HG02970 (cell line): ENCODE measurements around the gene TLL2.

Source experiments
- ATAC-seq: cut with Tn5 transposase; IDR thresholded peaks from one replicate; pipeline ENCODE4 v1.9.1; 2021; ENCODE audit warnings: mild to moderate bottlenecking, moderate library complexity, moderate number of reproducible peaks; ENCODE audit not compliant: unreplicated experiment, low FRiP score

TLL2 gene

DNA sequence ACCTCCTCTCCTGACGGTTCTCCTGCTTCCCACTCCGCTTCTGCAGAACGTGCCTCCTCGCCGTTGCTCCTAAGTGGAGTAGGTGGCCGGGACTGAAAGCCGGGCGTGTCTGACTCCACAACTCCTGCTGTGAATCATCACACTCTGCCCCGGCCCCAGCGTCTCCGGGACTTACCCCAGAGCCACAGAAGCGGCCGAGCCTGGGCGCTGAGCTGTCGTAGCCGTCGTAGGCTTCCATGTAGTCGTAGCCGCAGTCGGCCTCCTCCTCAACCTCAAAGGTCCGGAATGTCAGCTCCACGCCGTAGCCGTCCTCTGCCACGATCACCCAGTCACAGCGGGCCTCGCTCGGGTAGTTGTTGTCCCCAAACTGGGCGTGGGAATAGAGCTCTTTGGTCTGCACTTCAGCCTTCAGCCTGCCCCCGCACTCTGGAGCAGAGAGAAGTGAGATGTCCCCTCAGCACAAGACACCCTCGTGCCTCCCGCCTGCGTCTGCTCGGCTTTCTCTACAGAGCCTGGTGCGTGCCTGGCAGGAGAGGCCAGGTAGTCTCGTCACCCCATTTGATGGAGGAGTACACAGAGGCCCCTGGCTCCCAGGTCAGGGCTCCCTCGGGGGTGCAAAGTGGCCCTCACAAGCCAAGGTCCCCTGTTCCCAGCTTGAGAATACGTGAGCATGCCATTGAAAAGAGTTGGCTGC lies 143.7 kb downstream of the TLL2 start:
- ATAC-seq: no peak

DNA sequence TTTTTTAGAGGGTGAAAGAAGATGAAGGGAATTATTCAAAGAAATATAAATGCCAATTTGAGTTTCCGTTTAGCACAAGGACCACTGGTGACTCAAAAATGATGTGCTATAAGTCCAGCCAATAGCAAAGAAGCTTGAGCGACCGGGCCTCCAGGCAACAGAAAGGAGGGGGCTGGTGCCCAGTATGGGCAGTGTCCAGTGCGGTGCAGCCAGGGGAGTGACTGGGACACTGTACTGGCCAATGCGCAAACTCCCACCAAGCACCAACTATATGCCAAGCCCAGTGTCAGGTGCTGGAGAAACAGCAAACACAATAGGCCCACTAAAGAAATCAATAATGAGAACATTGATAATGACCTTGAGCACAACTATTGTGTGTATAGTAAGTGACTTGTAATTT lies 144.8 kb downstream of the TLL2 start:
- ATAC-seq: no peak

DNA sequence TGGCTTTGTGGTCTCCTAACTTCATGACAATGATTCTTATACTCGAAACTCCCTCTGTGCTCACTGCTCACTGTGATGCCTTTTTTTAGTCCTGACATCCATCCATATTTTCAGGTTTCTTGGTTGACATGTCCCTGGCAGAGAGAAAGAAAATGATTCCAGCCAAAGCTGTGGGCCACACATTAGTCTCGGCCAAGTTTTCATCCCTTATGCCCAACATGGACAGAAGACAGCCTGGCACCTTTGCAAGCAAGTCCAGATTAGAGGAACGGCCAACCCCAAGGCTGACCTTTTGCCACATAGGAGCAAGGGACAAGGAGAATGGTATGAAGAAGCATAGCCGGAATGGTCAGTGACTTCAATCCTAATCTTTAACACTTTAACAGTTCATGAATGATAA lies 146.3 kb downstream of the TLL2 start:
- ATAC-seq: no peak

DNA sequence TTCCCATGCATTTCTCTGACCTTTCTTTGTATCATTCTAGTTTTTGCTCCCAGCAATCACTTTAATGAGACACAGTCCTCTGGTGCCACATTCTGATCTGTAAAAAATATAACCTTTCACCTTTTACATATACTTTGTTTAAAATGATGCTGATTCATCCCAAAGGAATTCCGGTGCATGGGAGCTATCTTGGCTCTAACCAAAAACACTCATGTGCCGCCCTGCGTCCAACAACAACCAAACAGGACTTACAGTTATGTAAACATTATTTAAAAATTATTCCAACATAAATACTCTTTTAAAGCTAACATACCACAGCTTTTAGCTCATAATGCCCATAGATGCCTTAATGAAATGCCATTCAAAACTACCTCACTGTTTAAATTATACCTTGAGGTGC lies 147.2 kb downstream of the TLL2 start:
- ATAC-seq: no peak

DNA sequence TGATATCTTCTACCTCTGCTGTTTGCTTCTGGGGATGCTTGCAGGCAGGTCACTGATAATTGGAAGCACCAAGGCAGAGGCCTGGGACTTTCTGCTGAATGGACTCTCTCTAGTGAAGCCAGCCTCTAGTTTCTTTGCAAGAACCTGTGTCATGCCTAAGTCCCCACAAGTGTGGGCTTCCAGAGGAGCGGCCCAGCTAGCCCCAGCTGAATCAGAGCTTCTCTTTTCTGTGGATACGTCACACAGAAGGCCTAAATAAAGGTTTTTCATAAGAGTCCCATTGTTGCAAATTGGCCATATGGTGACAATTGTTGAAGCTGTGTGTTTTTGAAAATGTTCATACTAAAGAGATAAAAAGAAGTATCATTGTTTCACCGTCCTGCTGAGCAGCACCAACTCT lies 148.2 kb downstream of the TLL2 start:
- no peak for ATAC-seq

DNA sequence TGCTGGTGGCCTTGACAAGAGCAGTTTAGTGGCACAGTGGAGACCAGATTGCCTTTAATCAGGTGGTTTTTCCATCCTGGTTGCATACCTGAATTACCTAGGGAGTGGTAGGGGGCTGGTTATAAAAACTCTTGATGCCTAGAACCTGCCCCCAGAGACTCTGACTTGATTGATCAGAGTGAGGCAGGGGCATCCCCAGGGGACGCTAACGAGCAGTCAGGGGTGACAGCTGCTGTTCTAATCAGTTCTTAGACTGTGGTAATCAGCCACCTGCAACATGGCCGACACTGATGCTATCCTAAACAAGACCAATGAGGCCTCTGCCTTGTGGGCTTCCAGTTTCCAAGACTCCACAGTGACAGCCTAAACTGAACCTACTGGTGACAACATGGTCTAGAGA lies 153.0 kb downstream of the TLL2 start:
- ATAC-seq: no peak

DNA sequence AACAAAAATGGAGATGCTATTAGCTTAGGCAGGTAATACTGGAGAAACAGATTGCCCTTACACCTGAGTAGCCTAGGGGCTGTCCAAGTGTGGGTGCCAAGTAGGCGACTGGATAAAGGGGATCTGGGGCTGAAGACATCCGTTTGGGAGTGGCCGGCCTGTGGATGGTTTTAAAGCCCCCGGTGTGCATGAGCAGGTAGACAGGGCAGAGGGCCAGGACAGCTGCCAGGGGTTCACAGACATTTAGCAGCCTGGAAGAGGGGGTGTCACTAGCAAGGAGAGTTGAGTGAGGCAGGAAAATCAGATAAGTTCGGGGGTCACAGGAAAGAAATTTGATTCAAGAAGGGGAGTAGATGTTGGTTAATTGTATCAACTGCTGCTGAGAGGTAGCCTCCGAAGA lies 153.4 kb downstream of the TLL2 start:
- no peak for ATAC-seq

DNA sequence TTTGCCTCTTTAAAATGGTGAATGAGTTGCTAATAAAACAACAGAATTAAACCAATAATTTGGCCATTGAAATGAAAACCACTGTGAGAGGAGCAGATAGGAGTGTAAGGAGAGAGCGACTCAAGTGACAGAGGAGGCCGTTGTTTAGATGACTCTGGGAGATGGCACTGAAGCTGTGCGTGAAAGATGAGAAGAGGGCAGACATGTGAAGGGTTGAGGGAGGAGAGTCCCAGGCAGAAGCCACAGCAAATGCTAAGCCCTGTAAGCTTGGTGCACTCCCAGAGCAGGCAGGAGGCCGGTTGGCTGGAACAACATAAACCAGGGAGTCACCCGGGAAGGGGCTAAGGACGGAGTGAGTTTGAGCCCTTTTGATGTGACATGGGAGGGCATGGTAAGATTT lies 154.1 kb downstream of the TLL2 start:
- ATAC-seq: no peak

DNA sequence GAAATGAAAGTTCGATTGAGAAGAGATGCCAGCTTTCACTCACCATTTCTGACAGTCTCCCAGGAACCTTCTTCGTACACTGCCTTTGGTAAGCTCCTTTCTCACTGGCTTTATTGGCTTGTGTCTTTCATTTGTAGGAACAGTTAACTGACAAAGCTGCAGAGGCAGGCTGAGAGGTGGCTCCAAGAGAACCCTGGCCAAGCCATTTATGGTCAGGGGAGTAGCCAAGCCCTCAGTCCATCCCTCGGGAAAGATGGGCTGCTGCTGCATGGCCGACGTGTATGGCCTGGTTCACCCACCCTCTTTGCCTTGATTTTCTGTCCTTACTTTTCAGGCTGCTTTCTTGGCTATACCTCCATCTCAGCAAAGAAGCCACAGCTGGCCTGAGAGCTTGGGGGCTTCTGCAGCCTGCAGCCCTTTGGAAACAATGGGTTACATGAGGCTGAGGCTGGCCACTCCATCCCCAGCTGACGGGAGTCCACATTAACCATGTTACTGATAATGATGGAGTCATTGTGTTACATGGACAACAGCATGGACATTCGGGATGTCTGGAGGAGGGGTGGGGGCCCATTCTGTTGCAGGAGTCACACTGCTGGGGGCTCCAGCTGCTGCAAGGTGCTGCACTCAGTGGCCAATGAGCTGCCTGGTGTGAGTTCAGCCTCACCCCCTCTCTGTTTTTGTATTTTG lies 154.7 kb downstream of the TLL2 start, which contains the start of gene OPALIN:
TSS of gene OPALIN (minus strand) at position 152 of the 690 bp plus-strand sequence. CDS start at position 46, 106 bp downstream.
- no peak for ATAC-seq

DNA sequence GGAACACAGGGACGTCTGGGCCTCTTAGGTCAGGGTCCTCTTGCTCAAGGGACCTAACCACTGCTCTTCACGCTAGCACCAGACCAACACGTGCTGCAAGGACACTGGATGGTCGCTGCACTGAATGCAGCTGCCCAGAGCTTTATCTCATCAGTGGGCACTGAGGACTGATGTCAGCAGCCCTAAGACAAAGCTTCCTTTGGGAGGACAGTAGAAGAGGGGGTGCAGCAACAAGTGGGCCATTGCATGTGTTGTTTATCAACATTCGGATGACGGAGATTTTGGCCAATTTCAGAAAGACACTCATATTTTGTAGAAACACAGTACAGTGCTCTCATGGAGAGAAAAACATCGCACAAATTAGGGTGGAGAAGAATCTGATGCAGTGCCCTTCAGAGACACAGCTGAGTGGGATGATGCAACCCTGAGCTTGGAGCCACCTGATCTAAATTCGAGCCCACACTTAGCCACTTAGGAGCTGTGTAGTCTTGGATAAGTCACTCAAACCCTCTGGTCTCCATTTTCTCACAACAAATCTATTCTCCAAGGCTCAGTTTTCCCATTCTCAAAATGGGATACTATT lies 156.6 kb downstream of the TLL2 start:
- no peak for ATAC-seq

DNA sequence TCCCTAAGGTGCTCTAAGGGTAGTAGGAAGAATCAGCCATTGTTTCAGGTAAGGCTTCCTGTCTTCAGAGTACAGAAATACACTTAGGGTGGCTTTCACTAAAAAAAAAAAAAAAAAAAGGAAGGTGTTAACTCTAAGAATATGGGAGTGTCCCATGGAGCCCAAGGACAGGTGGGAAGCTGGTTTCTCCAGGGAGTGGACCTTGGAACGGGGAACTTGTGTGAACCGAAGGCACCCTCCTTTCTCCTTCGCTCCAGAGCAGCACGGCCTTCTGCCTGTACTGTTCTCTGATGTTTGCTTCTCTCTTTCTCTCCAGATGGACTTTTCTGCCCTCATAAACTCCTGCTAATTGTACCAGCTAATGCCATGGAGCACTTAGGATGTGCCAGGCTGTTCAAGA lies 161.1 kb downstream of the TLL2 start:
- ATAC-seq: no peak

DNA sequence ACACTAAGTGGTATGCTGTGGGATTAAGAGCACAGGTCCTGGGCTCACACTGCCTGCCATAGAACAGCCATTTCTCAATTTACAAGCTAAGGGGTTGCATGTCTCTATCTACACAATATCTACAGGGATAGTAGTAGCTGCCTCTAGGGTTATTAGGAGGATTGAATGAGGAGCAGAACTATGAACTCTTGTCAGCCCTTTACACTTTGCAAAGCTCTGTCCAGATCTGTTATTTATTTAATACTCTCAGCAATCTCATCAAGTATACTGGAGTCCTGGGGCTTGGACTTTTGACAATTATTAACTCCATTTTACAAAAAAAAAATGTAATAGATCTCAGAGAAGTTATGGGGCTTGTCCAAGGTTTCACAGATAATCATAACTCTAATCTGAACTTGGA lies 161.7 kb downstream of the TLL2 start:
- no peak for ATAC-seq

DNA sequence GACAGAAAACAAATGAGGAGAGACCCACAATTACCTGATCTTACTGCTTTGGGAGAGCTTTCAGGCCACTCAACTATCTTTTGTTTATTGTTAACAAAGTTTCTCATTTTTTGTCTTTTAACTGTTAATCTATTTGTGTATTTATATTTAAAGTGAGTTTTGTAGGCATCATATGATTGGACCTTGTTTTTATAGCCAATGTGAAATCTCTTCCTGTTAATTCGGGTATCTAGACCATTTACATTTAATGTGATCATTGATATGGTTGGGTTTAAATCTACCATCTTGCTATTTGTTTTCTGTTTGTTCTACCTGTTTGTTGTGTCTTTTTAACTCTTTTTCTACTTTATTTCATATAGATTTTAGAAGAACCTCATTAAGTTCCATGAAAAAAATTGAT lies 167.4 kb downstream of the TLL2 start:
- no peak for ATAC-seq

DNA sequence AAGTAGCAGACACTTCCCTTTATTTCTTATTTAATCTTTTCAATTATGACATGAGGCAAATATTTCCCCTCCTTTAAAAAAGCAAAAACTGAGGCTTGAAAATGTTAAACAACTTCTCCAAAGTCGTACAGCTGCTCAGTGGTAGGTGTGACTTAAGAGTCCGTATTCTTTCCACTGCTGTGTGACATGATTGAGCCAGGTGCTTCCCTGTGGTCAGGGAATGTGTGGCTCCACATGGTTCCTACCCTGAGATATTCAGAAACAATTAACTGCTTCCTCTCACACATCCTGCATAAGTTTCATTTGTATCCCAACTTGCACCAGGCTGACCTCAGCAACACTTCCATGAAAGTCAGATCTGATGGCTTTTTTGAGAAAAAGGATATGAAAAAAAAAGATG lies 168.5 kb downstream of the TLL2 start:
- no peak for ATAC-seq

DNA sequence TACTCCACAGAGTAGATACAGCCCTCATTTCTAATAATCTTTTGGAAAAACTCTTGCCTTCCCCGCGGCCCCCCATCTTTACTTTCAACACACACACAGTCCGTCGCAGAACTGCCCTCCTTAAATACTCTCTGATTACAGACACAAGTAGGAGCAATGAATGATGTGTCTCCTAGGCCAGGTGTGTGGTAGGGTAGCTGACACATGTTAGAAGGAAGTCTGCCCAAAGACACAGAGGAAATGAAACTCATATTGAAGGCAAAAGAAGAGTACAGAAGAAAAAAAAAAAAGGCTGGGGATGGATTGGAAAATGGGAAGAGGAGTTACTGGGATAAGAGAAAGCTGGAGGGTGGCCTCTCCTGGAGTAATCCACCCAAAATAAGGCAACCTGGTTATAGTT lies 169.5 kb downstream of the TLL2 start:
- ATAC-seq: no peak

DNA sequence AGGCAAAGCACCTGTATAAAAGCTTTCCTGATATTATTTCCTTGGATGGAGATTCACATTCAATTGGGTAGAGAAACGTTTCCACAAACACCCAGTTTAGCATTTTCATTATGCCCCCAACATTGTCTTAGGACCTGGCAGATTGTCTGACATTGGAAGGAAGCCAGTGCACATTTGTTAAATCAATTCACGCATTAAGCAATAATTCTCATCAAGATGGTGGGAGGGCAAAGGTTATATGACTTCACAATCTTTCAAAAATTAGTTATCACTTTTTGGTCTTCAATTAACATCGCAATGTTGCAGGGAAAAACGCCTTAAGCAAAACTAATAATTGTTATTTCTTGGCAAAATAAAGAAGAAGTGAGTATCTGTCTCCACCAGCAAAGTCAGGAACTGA lies 171.3 kb downstream of the TLL2 start:
- no peak for ATAC-seq

DNA sequence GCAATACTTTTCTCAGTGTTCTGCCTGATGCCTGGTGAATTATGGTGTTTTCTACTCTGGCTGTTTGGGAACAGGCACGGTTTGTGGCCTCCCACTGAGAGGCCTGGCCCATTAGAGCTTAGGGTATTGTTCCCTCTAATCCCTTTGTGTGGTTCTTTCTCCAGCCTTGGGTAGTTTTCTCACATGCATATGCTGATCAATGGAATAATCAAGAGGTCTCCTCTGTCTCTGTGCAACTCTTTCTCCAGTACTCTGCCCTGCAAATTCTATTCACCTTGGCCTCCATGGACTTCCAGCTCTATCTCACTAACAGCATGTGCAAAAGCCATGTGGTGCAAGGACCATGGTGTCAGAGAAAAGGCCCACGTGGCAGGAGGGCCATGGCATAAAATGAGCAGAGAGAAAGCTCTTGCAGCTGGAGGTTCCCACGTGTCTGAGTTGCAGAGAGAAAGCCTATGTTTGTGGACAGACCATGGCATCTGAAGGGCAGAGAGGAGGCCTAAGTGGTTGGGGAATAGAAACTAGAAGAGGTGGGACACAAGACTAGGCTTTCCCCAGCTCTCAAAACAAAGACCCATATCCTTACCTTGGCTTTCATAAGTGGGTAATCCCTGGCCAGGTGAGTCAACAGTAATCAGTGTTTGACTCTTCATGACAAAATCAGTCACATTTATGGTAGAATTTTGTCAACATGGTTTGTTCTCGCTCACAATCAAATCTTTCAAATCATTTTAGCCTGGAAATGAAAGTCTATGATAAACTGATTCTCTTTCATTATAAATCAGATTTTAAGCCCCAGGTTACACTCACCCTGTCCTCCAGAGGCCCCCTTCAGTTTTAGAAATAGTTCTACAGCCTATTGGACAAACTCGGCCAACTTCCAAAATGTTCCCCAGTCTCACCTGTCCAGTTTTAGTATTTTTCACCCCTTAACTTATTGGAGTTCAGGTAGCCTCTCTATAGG lies 172.2 kb downstream of the TLL2 start:
- ATAC-seq: no peak

DNA sequence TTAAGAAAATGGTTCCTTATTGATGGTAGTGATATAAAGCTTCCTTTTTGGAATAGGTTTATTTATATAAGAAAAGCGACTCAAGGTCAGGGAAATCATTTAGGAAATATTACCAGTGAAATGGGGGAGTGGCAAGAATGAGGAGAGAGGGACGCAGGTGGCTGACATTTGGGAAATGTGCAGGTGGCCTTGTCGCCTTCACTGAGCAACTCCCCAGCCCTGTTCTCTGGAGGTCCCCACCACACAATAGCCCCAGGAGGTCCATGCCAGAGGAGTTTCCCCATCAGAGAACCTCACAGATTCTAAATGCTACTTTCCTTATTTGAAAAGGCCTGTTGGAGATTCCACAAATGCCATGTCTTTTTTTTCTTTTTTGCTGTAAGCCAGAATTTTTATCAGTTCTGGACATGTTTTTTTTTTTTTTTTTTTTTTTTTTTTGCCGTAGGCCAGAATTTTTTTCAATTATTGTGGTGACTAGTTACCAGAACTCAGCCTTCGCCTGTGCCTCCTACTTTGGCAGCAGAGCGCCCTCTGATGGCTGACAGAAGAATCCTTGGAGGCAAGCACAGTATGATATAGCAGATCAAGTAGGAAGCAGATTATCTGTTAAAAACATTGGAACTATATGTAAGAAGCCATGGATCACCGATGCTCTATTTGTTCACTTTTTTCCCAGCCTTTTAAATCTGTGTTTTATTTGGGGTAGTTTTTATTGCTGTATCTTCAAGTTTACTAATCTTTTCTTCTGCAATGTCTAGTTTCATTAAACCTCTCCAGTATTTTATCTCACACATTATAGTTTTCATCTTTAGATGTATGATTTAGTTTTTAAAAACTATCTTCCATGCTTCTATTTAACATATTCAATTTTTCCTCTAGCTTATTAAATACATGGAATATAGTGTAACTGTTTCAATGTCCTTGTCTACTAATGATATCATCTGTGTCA lies 173.5 kb downstream of the TLL2 start:
- ATAC-seq: no peak

DNA sequence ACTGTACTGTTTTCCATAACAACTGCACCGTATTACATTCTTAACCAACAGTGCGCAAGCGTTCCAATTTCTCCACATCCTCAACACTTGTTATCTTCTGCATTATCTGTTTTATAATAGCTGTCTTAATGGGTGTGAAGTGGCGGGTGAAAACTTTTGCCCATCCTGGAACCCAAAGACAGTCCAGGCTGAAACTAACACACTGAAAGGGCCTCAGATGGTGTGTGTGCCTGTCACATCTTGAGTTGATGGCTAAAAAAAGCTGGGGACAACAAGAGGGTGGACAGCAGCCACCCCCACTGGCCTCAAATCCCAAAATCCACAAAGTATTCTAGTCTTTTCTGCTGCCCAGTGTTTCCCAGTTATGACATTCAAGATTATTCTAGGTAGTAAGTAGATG lies 174.3 kb downstream of the TLL2 start:
- no peak for ATAC-seq
